Activated CD4-positive, alpha-beta T cell treated with anti-CD3 and anti-CD28 coated beads, Interleukin-2, amount 50 U/mL, for 16 hours (primary cell): ENCODE results near the gene BCL7A.
A peak's percentile ranks its signal among the peaks of the same experiment; 100 is the strongest.
"Not testable (repeated sequence)": the region's sequence is repeated elsewhere in the genome, so short reads cannot be mapped to it uniquely, and the experiment has no call there.

Experiments used
- DNase-seq: peaks from one replicate; pipeline ENCODE4 v3.0.0-alpha.2; 2020

Gene BCL7A

GRCh38 chr12:122021822-122022392 is at the start of gene BCL7A:
BCL7A (plus strand) TSS chr12:122021884; CDS start chr12:122022092, 208 bp downstream.
- peak; percentile 60 for DNase-seq

DNA sequence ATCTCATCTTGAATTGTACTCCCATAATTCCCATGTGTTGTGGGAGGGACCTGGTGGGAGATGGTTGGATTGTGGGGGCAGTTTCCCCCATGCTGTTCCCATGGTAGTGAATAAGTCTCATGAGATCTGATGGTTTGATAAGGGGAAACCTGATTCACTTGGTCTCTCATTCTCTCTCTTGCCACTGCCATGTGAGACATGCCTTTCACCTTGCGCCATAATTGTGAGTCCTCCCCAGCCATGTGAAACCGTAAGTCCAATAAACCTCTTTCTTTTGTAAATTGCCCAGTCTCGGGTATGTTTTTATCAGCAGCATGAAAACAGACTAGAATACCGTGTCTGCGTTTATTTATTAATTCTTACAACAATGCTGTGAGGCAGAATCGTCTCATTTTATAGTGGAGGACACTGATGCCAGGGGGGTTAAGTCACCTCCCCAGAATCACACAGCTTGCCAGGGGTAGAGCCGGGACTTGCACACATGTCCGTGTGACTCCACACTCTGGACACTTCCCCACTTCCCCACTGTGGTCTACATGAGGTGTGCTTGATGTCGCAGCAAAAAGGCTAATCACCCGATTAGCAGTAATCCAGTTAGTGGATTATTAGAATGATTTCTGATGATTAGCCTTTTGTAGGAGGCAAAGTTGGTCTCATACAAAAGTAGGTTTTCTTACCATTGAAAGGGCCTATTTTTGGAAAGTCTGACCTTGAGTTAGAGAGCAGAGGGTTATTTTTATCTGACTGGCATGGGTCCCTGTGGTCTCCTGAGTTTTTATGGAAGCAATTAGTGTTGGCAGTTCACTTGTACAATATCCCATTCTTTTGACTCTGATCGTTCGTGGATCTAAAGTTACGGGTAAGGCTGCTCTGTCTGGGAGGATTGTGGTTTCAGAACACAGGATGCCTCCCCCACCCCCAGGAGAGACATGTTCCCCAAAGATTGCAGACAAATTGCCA is 47.4 kb upstream of the BCL7A start:
- DNase-seq = no peak

GRCh38 chr12:121975021-121975420 is 46.7 kb upstream of the BCL7A start:
- no peak for DNase-seq

GRCh38 chr12:121976950-121977349 is 44.7 kb upstream of the BCL7A start:
- DNase-seq = no peak

GRCh38 chr12:121980191-121980891 is 41.3 kb upstream of the BCL7A start:
- DNase-seq = peak; percentile 41

- no peak for DNase-seq
These were observed 40.8 kb upstream of the BCL7A start for GRCh38 chr12:121980892-121981272.

DNA sequence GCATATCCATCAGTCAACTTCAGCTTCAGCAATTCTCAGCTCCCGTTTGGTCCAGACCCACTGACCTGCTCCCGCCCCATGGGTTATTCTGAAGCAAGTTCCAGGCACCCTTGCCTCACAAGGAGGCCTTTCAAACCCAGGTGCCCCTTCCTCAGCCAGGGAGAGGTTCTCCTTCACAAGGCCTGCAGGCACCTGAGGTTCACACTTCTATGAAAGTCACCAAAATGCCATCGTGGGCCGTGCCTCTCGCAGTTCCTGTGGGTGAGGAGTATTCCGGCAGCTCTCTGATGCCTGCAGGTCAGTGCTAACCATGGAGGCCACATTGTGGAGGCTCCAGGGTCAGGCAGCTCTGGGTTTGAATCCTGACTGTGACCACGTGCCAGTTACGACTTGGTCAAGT is 40.2 kb upstream of the BCL7A start:
- DNase-seq = no peak

GRCh38 chr12:121982950-121983349 is 38.7 kb upstream of the BCL7A start:
- DNase-seq = no peak

GRCh38 chr12:121983536-121984210 is 38.0 kb upstream of the BCL7A start:
- no peak for DNase-seq

GRCh38 chr12:121986489-121987245 is 35.0 kb upstream of the BCL7A start:
- DNase-seq = no peak

DNA sequence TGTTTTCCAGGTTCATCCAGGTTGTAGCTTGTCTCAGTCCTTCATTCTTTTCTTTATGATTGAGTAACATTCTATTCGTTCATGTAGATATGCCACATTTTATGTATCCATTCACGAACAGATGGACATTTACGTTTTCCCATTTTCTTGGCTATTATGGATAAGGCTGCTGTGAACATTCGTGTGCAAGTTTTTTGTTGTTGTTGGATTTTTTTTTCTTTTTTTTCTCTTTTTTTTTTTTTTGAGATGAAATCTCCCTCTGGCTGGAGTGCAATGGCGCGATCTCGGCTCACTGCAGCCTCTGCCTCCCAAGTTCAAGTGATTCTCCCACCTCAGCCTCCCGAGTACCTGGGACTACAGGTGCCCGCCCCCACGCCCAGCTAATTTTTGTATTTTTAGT is 33.2 kb upstream of the BCL7A start:
- DNase-seq = not testable (repeated sequence)

GRCh38 chr12:121989276-121990113 is 32.2 kb upstream of the BCL7A start:
- no peak for DNase-seq

DNA sequence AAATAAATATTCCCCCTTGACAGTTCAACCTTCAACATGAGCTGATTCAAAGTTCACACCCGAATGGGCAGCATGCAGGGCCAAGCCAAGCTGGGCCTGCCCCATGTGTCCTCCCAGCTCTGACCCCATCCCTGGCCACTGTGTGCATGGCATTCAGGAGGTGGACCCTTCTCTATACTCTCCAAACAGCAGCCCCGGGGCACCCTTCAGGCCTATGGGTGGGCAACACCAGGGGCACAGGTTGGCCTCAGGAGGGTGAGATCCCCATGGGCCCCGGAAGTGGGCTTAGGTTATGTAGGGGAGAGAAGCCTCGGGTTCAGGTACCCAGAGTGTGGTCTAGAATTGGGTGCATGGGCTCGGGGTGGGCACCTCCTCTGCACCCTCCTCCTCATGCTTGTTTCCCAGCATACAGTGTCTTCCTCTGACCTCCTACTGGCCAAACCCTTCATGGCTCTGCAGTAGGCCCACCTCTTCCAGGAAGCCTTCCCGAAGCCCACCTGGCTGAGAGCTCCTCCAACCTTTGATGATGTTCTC is 31.5 kb upstream of the BCL7A start:
- DNase-seq = no peak

DNA sequence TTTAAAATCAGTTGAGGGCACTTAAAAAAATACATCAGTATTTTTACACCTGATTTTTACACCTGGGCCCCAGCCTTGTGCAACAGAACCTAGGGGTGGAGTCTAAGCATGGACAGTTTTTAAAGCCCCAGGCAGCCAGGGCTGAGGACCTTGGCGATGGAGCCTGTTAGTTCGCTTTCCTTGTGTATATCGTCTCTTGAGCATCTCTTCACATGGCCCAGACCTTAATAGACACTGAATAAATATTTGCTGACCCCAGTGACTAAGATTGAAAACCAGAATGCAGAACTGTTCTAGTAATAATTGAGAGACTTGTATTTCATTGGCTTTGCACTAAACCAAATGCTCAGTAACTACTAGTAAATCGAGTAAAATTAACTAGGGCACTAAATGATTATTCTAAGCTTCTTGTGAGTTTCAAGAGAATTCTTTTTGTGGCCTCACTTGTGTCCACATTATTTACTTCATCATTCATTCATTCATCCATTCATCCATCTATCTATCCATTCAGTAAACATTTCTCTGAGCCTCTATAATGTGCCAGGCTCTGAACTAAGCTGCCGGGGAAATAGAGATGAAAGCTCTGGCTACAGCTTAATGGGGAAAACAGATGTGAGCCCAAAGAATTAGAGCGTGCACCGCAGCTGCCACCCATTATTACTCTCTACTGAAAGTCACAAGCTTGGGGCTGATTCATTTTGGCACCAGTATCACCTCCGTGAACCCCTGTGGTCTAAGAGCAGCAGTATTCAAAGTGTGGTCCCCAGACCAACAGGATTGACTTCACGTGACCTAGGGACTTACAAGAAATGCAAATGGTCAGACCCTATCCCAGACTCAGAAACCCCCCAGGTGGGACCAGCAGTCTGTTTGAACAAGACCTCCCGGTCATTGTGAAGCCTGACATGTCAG is 30.7 kb upstream of the BCL7A start:
- peak; percentile 88 for DNase-seq

GRCh38 chr12:121992059-121992879 is 29.4 kb upstream of the BCL7A start:
- DNase-seq = peak; percentile 94

DNA sequence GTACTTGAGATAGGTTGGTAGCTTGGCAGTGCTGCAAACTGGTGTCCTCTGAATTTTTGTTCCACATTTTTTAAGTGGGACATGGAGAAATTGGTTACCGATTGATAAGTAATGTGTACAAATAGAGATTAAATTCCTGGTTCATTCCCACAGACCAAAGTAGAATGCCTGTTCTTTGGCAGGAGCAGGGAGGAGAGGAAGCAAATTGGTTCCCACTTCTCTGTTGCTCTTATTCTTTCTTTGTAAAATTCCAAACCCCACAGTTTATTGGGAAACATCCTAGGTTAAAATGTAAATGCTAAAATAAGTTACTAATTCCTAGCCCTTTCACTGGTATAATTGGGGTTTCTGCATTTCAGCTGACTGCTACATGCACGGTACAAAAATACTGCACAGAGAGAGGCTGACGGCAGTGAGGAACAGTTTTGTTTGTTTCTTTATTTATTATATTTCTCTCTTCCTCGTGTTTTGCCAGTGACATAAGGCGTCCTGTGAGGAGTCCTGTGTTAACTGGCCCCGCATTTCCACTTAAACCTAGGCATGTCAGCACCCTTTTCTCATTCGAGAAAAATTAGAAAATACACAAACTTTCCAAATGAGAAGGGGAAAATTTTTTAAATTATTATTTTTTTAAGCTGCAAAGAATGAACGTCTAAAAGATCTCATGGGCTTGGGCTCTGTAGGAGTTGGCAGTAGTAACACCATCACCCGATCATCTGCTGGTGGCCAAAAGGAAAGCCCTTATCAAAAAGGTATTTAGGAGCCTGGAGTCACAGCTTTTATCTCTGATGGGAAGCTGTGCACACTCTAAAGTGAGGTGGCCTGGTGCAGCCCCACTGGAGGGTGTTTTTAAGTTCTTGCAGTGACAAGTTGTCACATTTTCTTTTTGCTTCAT is 25.4 kb upstream of the BCL7A start:
- DNase-seq = no peak

- no peak for DNase-seq
These were observed 24.6 kb upstream of the BCL7A start for GRCh38 chr12:121996945-121997612.
